Measurements from ENCODE around the gene NAT9. TPM values are rescaled to one million over a fixed set of nuclear protein-coding genes. Genes with fewer than 3 reads are reported as not detected.

NAT9 gene
- polyA plus RNA-seq, 1 donor: 34.2 TPM

- Histone ChIP-seq H3K27ac (ENCODE audit: low read length) (no peak overlapping the region), H3K27me3 (ENCODE audit: control insufficient read depth, insufficient read depth, low read length) (peaks cover 4% of the 10 kb centered on the region), H3K4me1 (ENCODE audit: control insufficient read depth, insufficient read depth, low read length) (peaks cover 43% of the 10 kb centered on the region), H3K9me3 (ENCODE audit: control insufficient read depth, low read depth, low read length) (no peaks in the 10 kb centered on the region), H3K4me3 (ENCODE audit: low read length) (peak overlapping the region; percentile 49), H3K36me3 (ENCODE audit: control insufficient read depth, insufficient read depth, low read length) (no peaks in the 10 kb centered on the region)
- no CpG with 5 or more reads among the region's 16 CpGs for WGBS (ENCODE audit: insufficient coverage, low lambda C conversion rate)
- peak in 1 of 2 donors; percentile 48 for DNase-seq
Observed at GRCh38 chr17:74738051-74738996, 37.8 kb downstream of the NAT9 start.

GRCh38 chr17:74737299-74738050 lies 38.7 kb downstream of the NAT9 start:
- no CpG with 5 or more reads among the region's 38 CpGs for WGBS (ENCODE audit: insufficient coverage, low lambda C conversion rate)
- Histone ChIP-seq H3K9me3 (ENCODE audit: control insufficient read depth, low read depth, low read length) (peaks cover 3% of the 10 kb centered on the region), H3K36me3 (ENCODE audit: control insufficient read depth, insufficient read depth, low read length) (no peaks in the 10 kb centered on the region), H3K4me1 (ENCODE audit: control insufficient read depth, insufficient read depth, low read length) (peaks cover 43% of the 10 kb centered on the region), H3K4me3 (ENCODE audit: low read length) (peak overlapping the region; percentile 49), H3K27me3 (ENCODE audit: control insufficient read depth, insufficient read depth, low read length) (peaks cover 4% of the 10 kb centered on the region), H3K27ac (ENCODE audit: low read length) (peak overlapping the region; percentile 77)
- peak in 1 of 2 donors; percentile 53 for DNase-seq

DNA sequence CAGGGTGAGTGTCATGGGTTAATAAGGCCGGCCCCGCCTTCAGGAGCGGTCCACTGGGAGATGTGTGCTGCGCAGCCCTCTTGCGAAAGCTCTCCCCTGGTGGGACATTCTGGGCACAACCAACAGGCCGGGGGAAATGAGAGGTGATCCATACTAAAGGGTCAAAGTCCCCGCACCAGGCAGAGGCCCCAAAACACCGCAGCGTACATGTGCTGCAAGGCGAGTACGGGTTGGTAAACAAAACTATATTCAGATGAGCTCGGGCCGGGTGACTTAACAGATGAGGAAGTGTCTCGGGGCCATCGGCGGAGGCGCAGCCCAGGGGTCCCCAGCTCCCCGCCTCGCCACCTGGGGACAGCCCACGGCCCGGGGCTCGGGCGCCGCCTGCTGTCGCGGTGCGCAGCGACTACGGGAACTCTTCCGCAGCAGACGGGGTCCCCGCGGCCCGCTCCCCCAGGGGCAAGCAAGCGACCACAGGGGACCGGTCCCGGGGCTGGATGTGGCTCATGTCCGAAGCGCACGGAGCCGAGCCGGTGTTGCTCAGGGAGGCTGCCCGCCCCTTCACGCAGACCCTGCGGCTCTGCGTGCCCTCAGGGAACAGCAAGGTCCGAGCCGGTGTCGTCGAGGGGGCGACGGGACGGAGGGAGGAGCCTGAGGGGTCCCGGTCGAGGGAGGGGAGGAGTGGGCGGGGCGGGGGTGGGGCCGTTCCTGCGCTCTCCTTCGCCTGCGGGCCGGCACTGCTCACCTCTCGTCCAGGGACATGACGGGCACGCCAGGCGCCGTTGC lies 39.4 kb downstream of the NAT9 start, which contains the start of gene RAB37:
Gene RAB37 (plus strand): TSS at position 744 of the 786 bp plus-strand sequence. CDS start 17 bp downstream, at position 761.
- peaks cover 4% of the 10 kb centered on the region for H3K27me3 ChIP-seq (ENCODE audit: control insufficient read depth, insufficient read depth, low read length)
- H3K9me3 ChIP-seq (ENCODE audit: control insufficient read depth, low read depth, low read length): peaks cover 3% of the 10 kb centered on the region
- peak within 1 kb of the TSS; percentile 77 for H3K27ac ChIP-seq (ENCODE audit: low read length)
- DNase-seq: peak; percentile 90 to 96
- H3K4me1 ChIP-seq (ENCODE audit: control insufficient read depth, insufficient read depth, low read length): peaks cover 36% of the 10 kb centered on the region
- H3K36me3 ChIP-seq (ENCODE audit: control insufficient read depth, insufficient read depth, low read length): no peaks in the 10 kb centered on the region
- no CpG with 5 or more reads among the region's 67 CpGs for WGBS (ENCODE audit: insufficient coverage, low lambda C conversion rate)
- peak within 1 kb of the TSS; percentile 49 for H3K4me3 ChIP-seq (ENCODE audit: low read length)

DNA sequence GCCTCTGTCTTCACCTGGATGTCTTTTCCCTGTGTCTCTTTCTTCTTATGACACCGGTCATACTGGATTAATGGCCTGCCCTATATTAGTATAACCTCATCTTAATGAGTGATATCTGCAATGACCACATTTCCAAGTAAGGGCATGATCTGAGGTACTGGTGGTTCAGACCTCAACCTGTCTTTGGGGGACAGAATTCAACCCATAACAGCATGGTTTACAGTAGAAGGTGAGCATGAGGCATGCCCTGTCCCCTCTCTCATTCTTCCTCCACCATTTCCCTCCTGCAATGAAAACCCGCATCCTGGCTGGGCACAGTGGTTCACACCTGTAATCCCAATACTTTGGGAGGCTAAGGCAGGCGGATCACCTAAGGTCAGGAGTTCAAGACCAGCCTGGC lies 41.9 kb downstream of the NAT9 start:
- Histone ChIP-seq H3K27me3 (ENCODE audit: control insufficient read depth, insufficient read depth, low read length) (peaks cover 4% of the 10 kb centered on the region), H3K36me3 (ENCODE audit: control insufficient read depth, insufficient read depth, low read length) (no peaks in the 10 kb centered on the region), H3K9me3 (ENCODE audit: control insufficient read depth, low read depth, low read length) (peaks cover 3% of the 10 kb centered on the region), H3K4me1 (ENCODE audit: control insufficient read depth, insufficient read depth, low read length) (peaks cover 24% of the 10 kb centered on the region), H3K4me3 (ENCODE audit: low read length) (no peak overlapping the region), H3K27ac (ENCODE audit: low read length) (no peak overlapping the region)
- WGBS (ENCODE audit: insufficient coverage, low lambda C conversion rate): no CpG with 5 or more reads among the region's 3 CpGs
- no peak for DNase-seq

GRCh38 chr17:74733365-74734122 lies 42.6 kb downstream of the NAT9 start:
- Histone ChIP-seq H3K4me1 (ENCODE audit: control insufficient read depth, insufficient read depth, low read length) (peaks cover 19% of the 10 kb centered on the region), H3K27ac (ENCODE audit: low read length) (no peak overlapping the region), H3K4me3 (ENCODE audit: low read length) (no peak overlapping the region), H3K9me3 (ENCODE audit: control insufficient read depth, low read depth, low read length) (peaks cover 7% of the 10 kb centered on the region), H3K36me3 (ENCODE audit: control insufficient read depth, insufficient read depth, low read length) (no peaks in the 10 kb centered on the region), H3K27me3 (ENCODE audit: control insufficient read depth, insufficient read depth, low read length) (peaks cover 4% of the 10 kb centered on the region)
- no peak for DNase-seq
- WGBS (ENCODE audit: insufficient coverage, low lambda C conversion rate): no CpG with 5 or more reads among the region's 9 CpGs

DNA sequence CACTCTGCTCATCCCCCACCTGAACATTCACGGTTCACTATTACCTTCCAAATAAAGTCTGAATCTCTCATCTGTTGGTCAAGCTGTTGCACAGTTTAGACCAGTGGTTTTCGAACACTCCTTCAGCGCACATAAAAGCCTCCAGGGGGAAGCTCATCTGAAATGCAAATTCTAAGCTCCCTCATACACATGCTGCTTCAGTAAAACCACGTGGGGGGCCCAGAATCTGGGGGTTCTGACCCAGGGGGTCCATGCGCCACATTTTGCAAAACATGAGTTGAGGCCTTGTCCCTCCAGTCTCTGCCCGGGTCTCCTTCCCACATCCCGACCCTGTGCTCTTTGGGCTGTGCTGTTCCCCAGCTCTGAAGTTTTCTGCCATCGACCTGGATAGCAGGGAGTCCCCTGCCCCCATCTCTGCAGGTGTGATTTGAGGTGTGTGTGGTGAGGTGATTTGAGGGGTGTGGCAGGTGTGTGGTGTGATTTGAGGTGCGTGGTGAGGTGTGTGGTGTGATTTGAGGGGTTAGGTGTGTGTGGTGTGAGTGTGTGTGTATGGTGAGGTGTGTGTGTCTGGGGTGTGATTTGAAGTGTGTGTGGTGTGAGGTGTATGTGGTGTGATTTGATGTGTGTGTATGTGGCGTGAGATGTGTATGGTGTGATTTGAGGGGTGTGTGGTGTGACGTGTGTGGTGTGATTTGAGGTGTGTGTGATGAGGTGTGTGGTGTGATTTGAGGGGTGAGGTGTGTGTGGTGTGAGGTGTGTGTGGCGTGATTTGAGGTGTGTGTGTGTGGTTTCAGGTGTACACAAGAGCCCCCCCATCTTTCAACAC lies 43.9 kb downstream of the NAT9 start:
- no peak for DNase-seq
- 83% methylated on average over 1 of the region's 12 CpGs for WGBS (ENCODE audit: insufficient coverage, low lambda C conversion rate)
- Histone ChIP-seq H3K27me3 (ENCODE audit: control insufficient read depth, insufficient read depth, low read length) (peaks cover 4% of the 10 kb centered on the region), H3K4me1 (ENCODE audit: control insufficient read depth, insufficient read depth, low read length) (peaks cover 6% of the 10 kb centered on the region), H3K27ac (ENCODE audit: low read length) (no peak overlapping the region), H3K4me3 (ENCODE audit: low read length) (no peak overlapping the region), H3K36me3 (ENCODE audit: control insufficient read depth, insufficient read depth, low read length) (no peaks in the 10 kb centered on the region), H3K9me3 (ENCODE audit: control insufficient read depth, low read depth, low read length) (peaks cover 10% of the 10 kb centered on the region)

DNA sequence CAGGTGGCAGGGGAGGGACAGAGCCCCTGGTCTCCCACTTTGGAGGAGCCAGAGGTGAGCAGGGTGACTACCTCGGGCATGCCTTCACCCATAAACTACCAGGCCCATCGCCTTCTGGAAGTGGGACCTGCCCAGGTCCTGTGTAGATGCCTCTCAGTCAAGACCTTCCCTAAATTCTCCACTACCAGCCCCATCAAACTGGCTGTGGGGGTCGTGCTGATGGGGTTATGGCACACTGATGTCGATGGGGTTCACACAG lies 44.9 kb downstream of the NAT9 start:
- Histone ChIP-seq H3K4me3 (ENCODE audit: low read length) (no peak overlapping the region), H3K9me3 (ENCODE audit: control insufficient read depth, low read depth, low read length) (peaks cover 10% of the 10 kb centered on the region), H3K27ac (ENCODE audit: low read length) (no peak overlapping the region), H3K36me3 (ENCODE audit: control insufficient read depth, insufficient read depth, low read length) (no peaks in the 10 kb centered on the region), H3K27me3 (ENCODE audit: control insufficient read depth, insufficient read depth, low read length) (peaks cover 4% of the 10 kb centered on the region), H3K4me1 (ENCODE audit: control insufficient read depth, insufficient read depth, low read length) (peaks cover 2% of the 10 kb centered on the region)
- DNase-seq: no peak
- WGBS (ENCODE audit: insufficient coverage, low lambda C conversion rate): no CpG with 5 or more reads among the region's 4 CpGs

GRCh38 chr17:74730491-74731346 lies 45.4 kb downstream of the NAT9 start:
- DNase-seq: no peak
- Histone ChIP-seq H3K9me3 (ENCODE audit: control insufficient read depth, low read depth, low read length) (peaks cover 10% of the 10 kb centered on the region), H3K36me3 (ENCODE audit: control insufficient read depth, insufficient read depth, low read length) (no peaks in the 10 kb centered on the region), H3K4me1 (ENCODE audit: control insufficient read depth, insufficient read depth, low read length) (no peaks in the 10 kb centered on the region), H3K27me3 (ENCODE audit: control insufficient read depth, insufficient read depth, low read length) (no peaks in the 10 kb centered on the region), H3K4me3 (ENCODE audit: low read length) (no peak overlapping the region), H3K27ac (ENCODE audit: low read length) (no peak overlapping the region)
- no CpG with 5 or more reads among the region's 16 CpGs for whole genome bisulfite sequencing (ENCODE audit: insufficient coverage, low lambda C conversion rate)

All from large intestine (tissue), 3 donors.